Natural killer cell (primary cell): ENCODE measurements around the gene FBXL3. TPM values are rescaled to one million over a fixed set of nuclear protein-coding genes. Genes with fewer than 3 reads are reported as not detected.

Experiments
- ATAC-seq, 3 donors: fragments of 150-1000 bp in 2 of 3; fragments of 200-7000 bp in 1 of 3; cut with Tn5 transposase; 1 replicate in 1 of 3; 2 replicates in 2 of 3; pipeline ENCODE4 v1.10.0; 2021; ENCODE audit warnings: mild to moderate bottlenecking in 2 of 3, moderate library complexity in 2 of 3
- DNase-seq, 2 donors: peaks; one replicate each; pipeline versions ENCODE4 v3.0.0 to v3.0.0-alpha.2; 2013 to 2021; ENCODE audit warnings: mixed read lengths in 1 of 2
- H3K27ac ChIP-seq: one replicate; pipeline ENCODE4 v1.5.1; 2013; ENCODE audit warnings: mild to moderate bottlenecking, low read length
- H3K27me3 ChIP-seq: one replicate; pipeline ENCODE4 v1.6.1; 2013; ENCODE audit warnings: low read length; ENCODE audit not compliant: control insufficient read depth, insufficient read depth
- H3K36me3 ChIP-seq: one replicate; pipeline ENCODE4 v1.6.1; 2013; ENCODE audit warnings: low read length; ENCODE audit not compliant: control insufficient read depth, insufficient read depth
- H3K4me1 ChIP-seq: one replicate; pipeline ENCODE4 v1.6.1; 2013; ENCODE audit warnings: low read length; ENCODE audit not compliant: control insufficient read depth, insufficient read depth
- H3K4me3 ChIP-seq: one replicate; pipeline ENCODE4 v1.5.1; 2013; ENCODE audit warnings: low read length
- H3K9me3 ChIP-seq: one replicate; pipeline ENCODE4 v1.6.1; 2013; ENCODE audit warnings: low read length; ENCODE audit not compliant: control insufficient read depth, insufficient read depth
- H3K27ac Mint-ChIP-seq, 2 donors: one replicate each; pipeline ENCODE4 v1.8.0; 2022; ENCODE audit warnings: mild to moderate bottlenecking in 2 of 2, mixed read lengths in 2 of 2, moderate library complexity in 1 of 2
- H3K27me3 Mint-ChIP-seq, 2 donors: one replicate each; pipeline ENCODE4 v1.8.0; 2022; ENCODE audit warnings: low read depth in 2 of 2, mixed read lengths in 2 of 2
- H3K36me3 Mint-ChIP-seq: one replicate; pipeline ENCODE4 v1.8.0; 2022; ENCODE audit warnings: mixed read lengths
- H3K4me1 Mint-ChIP-seq, 2 donors: one replicate each; pipeline ENCODE4 v1.8.0; 2022; ENCODE audit warnings: mixed read lengths in 2 of 2
- H3K4me3 Mint-ChIP-seq: one replicate; pipeline ENCODE4 v1.8.0; 2022; ENCODE audit warnings: mild to moderate bottlenecking, moderate library complexity, mixed read lengths
- H3K9me3 Mint-ChIP-seq, 2 donors: one replicate each; pipeline ENCODE4 v1.8.0; 2022; ENCODE audit warnings: mixed read lengths in 2 of 2
- WGBS: methylation state at CpG from one replicate; pipeline ENCODE4 v1.1.7; 2013; ENCODE audit warnings: missing lambda C conversion rate; ENCODE audit not compliant: insufficient coverage; 5-methylcytosine and 5-hydroxymethylcytosine counted together
- intact Hi-C: fragments of 100-400 bp; cut with micrococcal nuclease; formaldehyde crosslinking; loops from one replicate; pipeline ENCODE4 v1.14.2; 2022
- total RNA-seq, 4 donors: library from RNA; stranded (reverse); fragments of 120-200 nt in 1 of 4; gene quantifications; one replicate each; pipeline versions ENCODE4 v1.2.3 to v1.2.4, GENCODE V29; 2013 to 2022
- TF ChIP-seq, protein P1 (sequence below): fragments of 200-600 bp; IDR thresholded peaks from one replicate; pipeline ENCODE4 v1.8.0; 2022; ENCODE audit warnings: antibody characterized with exemption

FBXL3 gene
- total RNA-seq, 3 donors from 2014 or later (not counting 1 experiment from before 2014, with no cell fraction given): 57.1 to 61.9 (median 58.0) TPM

DNA sequence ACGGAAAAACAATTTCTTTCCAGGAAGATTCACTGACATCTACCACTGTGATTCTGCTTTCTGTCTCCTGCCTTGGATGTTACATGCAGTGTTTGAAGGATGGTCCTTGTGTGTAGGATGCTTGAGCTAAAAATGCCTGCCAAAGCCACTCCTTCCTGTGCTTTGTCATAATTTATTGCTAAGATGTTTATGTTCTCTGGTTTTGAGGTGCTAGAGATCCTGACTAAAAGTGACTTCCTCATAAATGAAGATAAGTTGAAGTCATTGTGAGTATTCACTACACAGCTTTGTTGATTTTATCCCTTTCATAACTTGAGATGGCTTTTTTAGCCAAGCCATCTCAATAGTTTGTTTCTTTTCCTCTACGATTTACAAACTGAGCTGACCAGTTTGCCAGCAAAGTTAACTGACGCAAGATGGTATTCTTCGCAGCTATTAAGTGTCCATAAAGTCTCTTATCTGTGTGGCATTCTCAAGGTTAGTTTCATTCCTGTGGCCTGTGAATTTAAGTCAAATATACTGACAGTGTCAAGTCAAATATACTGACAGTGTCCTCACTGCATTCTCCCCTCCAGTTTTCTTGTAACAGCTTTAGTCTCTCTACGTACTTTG, 15.7 kb upstream of the FBXL3 start:
- TF ChIP-seq, protein P1, sequence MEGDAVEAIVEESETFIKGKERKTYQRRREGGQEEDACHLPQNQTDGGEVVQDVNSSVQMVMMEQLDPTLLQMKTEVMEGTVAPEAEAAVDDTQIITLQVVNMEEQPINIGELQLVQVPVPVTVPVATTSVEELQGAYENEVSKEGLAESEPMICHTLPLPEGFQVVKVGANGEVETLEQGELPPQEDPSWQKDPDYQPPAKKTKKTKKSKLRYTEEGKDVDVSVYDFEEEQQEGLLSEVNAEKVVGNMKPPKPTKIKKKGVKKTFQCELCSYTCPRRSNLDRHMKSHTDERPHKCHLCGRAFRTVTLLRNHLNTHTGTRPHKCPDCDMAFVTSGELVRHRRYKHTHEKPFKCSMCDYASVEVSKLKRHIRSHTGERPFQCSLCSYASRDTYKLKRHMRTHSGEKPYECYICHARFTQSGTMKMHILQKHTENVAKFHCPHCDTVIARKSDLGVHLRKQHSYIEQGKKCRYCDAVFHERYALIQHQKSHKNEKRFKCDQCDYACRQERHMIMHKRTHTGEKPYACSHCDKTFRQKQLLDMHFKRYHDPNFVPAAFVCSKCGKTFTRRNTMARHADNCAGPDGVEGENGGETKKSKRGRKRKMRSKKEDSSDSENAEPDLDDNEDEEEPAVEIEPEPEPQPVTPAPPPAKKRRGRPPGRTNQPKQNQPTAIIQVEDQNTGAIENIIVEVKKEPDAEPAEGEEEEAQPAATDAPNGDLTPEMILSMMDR: no peak
- Histone ChIP-seq H3K36me3 (peaks cover 22% of the 10 kb centered on the region), H3K9me3 (no peaks in the 10 kb centered on the region), H3K4me1 (no peaks in the 10 kb centered on the region), H3K4me3 (no peak overlapping the region), H3K27me3 (no peaks in the 10 kb centered on the region), H3K27ac (no peak overlapping the region)
- H3K27ac Mint-ChIP-seq: peak overlapping the region in 1 of 2 donors; percentile 43
- DNase-seq (no peak), ATAC-seq (no peak)
- no peaks in the 10 kb centered on the region for H3K27me3 Mint-ChIP-seq
- intact Hi-C loops: no loop called here
- WGBS: 89% methylated on average over 5 of the region's 5 CpGs
- no peaks in the 10 kb centered on the region for H3K9me3 Mint-ChIP-seq
- peaks cover 0 to 5% of the 10 kb centered on the region in 2 donors for H3K4me1 Mint-ChIP-seq
- H3K4me3 Mint-ChIP-seq: no peak overlapping the region
- H3K36me3 Mint-ChIP-seq: no peaks in the 10 kb centered on the region

DNA sequence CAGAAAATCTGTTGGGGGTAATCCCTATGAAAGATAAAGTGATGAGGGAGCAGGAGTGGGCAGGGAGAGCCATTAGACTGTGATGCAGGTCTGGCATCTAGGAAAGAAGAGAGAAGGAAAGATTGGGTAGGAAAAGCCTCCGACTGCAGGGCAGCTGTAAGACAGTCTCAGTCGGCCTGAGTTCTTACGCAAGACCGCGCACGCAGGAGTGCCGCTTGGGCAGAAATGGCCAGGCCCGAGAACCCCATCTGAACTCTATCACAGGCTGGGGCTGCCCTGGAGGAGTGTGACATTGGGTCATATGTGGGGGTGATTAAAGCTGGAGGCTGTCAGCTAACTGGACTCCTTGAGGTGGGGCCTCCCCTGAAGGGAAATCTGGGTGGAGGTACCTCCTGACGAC, 13.9 kb upstream of the FBXL3 start:
- H3K27ac Mint-ChIP-seq: no peak overlapping the region
- H3K27me3 Mint-ChIP-seq: no peaks in the 10 kb centered on the region
- H3K4me3 ChIP-seq: no peak overlapping the region
- no peaks in the 10 kb centered on the region for H3K9me3 ChIP-seq
- no peaks in the 10 kb centered on the region for H3K27me3 ChIP-seq
- H3K9me3 Mint-ChIP-seq: no peaks in the 10 kb centered on the region
- no peak for ATAC-seq
- H3K27ac ChIP-seq: no peak overlapping the region
- DNase-seq: no peak
- intact Hi-C loops: no loop called here
- 97% methylated on average over 9 of the region's 9 CpGs for WGBS
- H3K36me3 Mint-ChIP-seq: no peaks in the 10 kb centered on the region
- no peaks in the 10 kb centered on the region for H3K4me1 Mint-ChIP-seq
- no peak overlapping the region for H3K4me3 Mint-ChIP-seq
- no peaks in the 10 kb centered on the region for H3K4me1 ChIP-seq
- TF ChIP-seq, protein P1: no peak
- H3K36me3 ChIP-seq: peaks cover 11% of the 10 kb centered on the region

DNA sequence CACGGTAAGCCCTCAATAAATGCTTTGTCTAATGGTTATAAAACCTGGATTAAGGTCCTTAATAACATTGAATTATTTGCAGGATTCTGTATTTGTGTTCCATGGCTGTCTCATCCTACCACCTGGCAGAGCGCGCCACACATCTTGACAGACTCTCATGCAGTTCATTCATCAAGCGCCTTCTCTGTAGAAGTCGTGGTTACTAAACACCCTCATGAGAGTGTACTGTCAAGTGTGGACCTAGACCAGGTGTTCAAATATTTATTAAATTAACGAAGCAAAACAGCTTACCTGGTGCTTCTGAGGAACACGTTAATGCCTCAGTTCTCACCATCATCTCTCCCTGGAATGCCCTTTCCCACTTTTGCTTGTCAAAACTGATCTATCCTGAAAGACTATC, 13.1 kb upstream of the FBXL3 start:
- no peak for ATAC-seq
- no peaks in the 10 kb centered on the region for H3K9me3 ChIP-seq

More for the DNA sequence above, 13.1 kb upstream of the FBXL3 start:
- no peaks in the 10 kb centered on the region for H3K4me1 Mint-ChIP-seq
- H3K9me3 Mint-ChIP-seq: no peaks in the 10 kb centered on the region
- no peak overlapping the region for H3K4me3 Mint-ChIP-seq
- no peak overlapping the region for H3K27ac Mint-ChIP-seq
- intact Hi-C loops: no loop called here
- H3K27me3 Mint-ChIP-seq: peaks cover 0 to under 1% of the 10 kb centered on the region in 2 donors
- H3K36me3 Mint-ChIP-seq: no peaks in the 10 kb centered on the region
- no peak for DNase-seq
- 87% methylated on average over 7 of the region's 7 CpGs for WGBS
- no peak overlapping the region for H3K4me3 ChIP-seq
- H3K4me1 ChIP-seq: no peaks in the 10 kb centered on the region
- TF ChIP-seq, protein P1: no peak
- H3K36me3 ChIP-seq: peaks cover 8% of the 10 kb centered on the region
- H3K27ac ChIP-seq: no peak overlapping the region
- no peaks in the 10 kb centered on the region for H3K27me3 ChIP-seq
